Left renal cortex interstitium (tissue), 4 donors: Measurements from ENCODE around the gene CAT. TPM values are rescaled to one million over a fixed set of nuclear protein-coding genes. Genes with fewer than 3 reads are reported as not detected.

Experiments used
- DNase-seq, 4 donors: peaks; one replicate each; pipeline ENCODE4 v3.0.0-alpha.2; 2013; ENCODE audit warnings: low read depth in 4 of 4, low spot score in 2 of 4, missing footprints in 1 of 4
- polyA plus RNA-seq, 4 donors: library from polyadenylated mRNA; unstranded; fragments of 120-200 nt; gene quantifications; one replicate each; pipeline ENCODE4 v1.2.1, GENCODE V29; 2013; ENCODE audit not compliant: insufficient read length in 4 of 4

Gene CAT
- polyA plus RNA-seq, 4 donors = 155 to 187 (median 164) TPM

GRCh38 chr11:34519595-34520235, 81.0 kb downstream of the CAT start:
- no peak for DNase-seq

- no peak for DNase-seq
These were observed 82.5 kb downstream of the CAT start for GRCh38 chr11:34521265-34521664.

Other genes with a start within 250 kb of the CAT start
- gene ABTB2, start 80.9 kb upstream of the CAT start, polyA plus RNA-seq = 10 to 100 TPM in 1 of 4 donors, 1 to 10 TPM in 3; 6.4 to 12.9 (median 8.8) TPM
- 10 to 100 TPM; 53.8 to 87.5 (median 74.9) TPM for gene ELF5, start 74.9 kb downstream of the CAT start, polyA plus RNA-seq
- 10 to 100 TPM; 17.8 to 34.5 (median 24.7) TPM for gene EHF, start 182.2 kb downstream of the CAT start, polyA plus RNA-seq